OCI-LY3 (cell line): ENCODE data around the gene COMMD4.

Source experiments
- CTCF ChIP-seq: fragments of 200-600, 300-600 bp; sonication (generic); IDR thresholded peaks from 2 replicates; pipeline ENCODE4 v1.5.1; 2014; ENCODE audit warnings: antibody characterized with exemption, low read length, low read depth
- EZH2phosphoT487 ChIP-seq: fragments of 200-600 bp; shearing (Covaris generic); IDR thresholded peaks from 2 replicates; pipeline ENCODE4 v1.6.1; 2018; ENCODE audit warnings: antibody characterized with exemption, mixed run types, low read depth

GRCh38 chr15:75368689-75369239 is 32.9 kb downstream of the COMMD4 start:
- TF ChIP-seq CTCF (no peak), EZH2phosphoT487 (no peak)
